ENCODE measurements around the gene DEFB131A.
"Not testable (repeated sequence)": the region's sequence is repeated elsewhere in the genome, so short reads cannot be mapped to it uniquely, and the experiment has no call there.

The DEFB131A gene

GRCh38 chr4:9479466-9479865 lies 35.3 kb downstream of the DEFB131A start:
- H3K4me3 ChIP-seq; H3K27ac ChIP-seq; H3K27me3 ChIP-seq; DNase-seq; H3K36me3 ChIP-seq; H3K4me1 ChIP-seq; H3K9me3 ChIP-seq; intact Hi-C loops (cut with DNase I; ENCODE audit: low total_unique reads): not testable (repeated sequence)

GRCh38 chr4:9480066-9480465 lies 35.9 kb downstream of the DEFB131A start:
- intact Hi-C loops (cut with DNase I; ENCODE audit: low total_unique reads); H3K36me3 ChIP-seq: not testable (repeated sequence)

DNA sequence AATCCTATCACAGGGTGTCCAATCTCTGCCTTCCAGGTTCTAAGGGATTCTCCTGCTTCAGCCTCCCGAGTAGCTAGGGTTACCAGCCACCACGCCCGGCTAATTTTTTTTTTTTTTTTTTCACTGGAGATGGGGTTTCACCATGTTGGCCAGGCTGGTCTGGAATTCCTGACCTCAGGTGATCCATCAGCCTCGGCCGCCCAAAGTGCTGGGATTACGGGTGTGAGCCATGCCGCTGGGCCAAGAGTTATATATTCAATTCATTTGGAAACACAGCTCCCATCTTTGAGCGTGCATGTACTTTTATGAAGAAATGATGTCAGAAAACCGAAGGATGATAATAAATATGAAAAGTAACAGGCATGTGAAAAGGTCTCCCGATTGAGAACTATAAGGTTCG lies 38.7 kb downstream of the DEFB131A start:
- H3K36me3 ChIP-seq; DNase-seq; H3K4me1 ChIP-seq; H3K4me3 ChIP-seq; H3K9me3 ChIP-seq; H3K27ac ChIP-seq; intact Hi-C loops (cut with DNase I; ENCODE audit: low total_unique reads); H3K27me3 ChIP-seq: not testable (repeated sequence)

More at GRCh38 chr4:9480066-9480465, 35.9 kb downstream of the DEFB131A start:
- not testable (repeated sequence) for H3K27me3 ChIP-seq, H3K9me3 ChIP-seq, H3K4me3 ChIP-seq, H3K4me1 ChIP-seq, DNase-seq, H3K27ac ChIP-seq

DNA sequence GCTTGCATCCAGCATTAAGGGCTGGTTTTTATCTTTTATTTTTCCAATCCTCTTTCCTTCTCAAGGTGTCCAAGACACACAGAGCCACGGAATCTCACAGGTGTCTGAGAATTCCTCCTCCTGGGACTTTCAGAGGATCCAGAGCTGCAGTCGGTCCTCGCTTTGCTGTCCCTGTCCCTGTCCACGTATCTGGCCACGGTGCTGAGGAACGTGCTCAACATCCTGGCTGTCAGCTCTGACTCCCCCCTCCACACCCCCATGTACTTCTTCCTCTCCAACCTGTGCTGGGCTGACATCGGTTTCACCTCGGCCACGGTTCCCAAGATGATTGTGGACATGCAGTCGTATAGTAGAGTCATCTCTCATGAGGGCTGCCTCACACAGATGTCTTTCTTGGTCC lies 39.5 kb downstream of the DEFB131A start:
- H3K36me3 ChIP-seq; DNase-seq; H3K9me3 ChIP-seq; intact Hi-C loops (cut with DNase I; ENCODE audit: low total_unique reads); H3K27ac ChIP-seq; H3K4me1 ChIP-seq; H3K4me3 ChIP-seq; H3K27me3 ChIP-seq: not testable (repeated sequence)

- DNase-seq; H3K27me3 ChIP-seq; H3K36me3 ChIP-seq; H3K4me3 ChIP-seq; intact Hi-C loops (cut with DNase I; ENCODE audit: low total_unique reads); H3K27ac ChIP-seq; H3K9me3 ChIP-seq; H3K4me1 ChIP-seq: not testable (repeated sequence)
These were observed 42.7 kb downstream of the DEFB131A start for GRCh38 chr4:9486880-9487279.

DNA sequence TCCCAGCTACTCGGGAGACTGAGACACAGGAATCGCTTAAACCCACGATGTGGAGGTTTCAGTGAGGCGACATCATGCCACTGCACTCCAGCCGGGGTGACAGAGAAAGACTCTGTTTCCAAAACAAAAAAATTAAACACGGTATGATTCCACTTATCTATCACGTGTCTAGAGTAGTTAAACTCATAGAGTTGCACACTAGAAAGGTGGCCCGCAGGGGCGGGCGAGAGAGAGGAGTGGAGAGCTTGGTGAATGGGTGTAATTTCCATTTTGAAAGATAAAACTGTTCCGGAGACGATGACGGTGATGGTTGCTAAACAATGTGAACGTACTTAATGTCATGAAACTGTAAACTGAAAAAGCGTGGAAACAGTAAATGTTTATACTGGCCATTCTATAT lies 44.6 kb downstream of the DEFB131A start:
- intact Hi-C loops (cut with DNase I; ENCODE audit: low total_unique reads); H3K9me3 ChIP-seq; DNase-seq; H3K4me1 ChIP-seq; H3K27me3 ChIP-seq; H3K27ac ChIP-seq; H3K4me3 ChIP-seq; H3K36me3 ChIP-seq: not testable (repeated sequence)

- intact Hi-C loops (cut with DNase I; ENCODE audit: low total_unique reads); H3K27ac ChIP-seq; H3K4me3 ChIP-seq; H3K9me3 ChIP-seq; H3K27me3 ChIP-seq; H3K4me1 ChIP-seq; DNase-seq; H3K36me3 ChIP-seq: not testable (repeated sequence)
These were observed 46.3 kb downstream of the DEFB131A start for GRCh38 chr4:9490496-9490895.

- H3K4me3 ChIP-seq; DNase-seq; H3K9me3 ChIP-seq; H3K27ac ChIP-seq; intact Hi-C loops (cut with DNase I; ENCODE audit: low total_unique reads); H3K4me1 ChIP-seq; H3K27me3 ChIP-seq; H3K36me3 ChIP-seq: not testable (repeated sequence)
These were observed 46.8 kb downstream of the DEFB131A start for GRCh38 chr4:9490986-9491385.

DNA sequence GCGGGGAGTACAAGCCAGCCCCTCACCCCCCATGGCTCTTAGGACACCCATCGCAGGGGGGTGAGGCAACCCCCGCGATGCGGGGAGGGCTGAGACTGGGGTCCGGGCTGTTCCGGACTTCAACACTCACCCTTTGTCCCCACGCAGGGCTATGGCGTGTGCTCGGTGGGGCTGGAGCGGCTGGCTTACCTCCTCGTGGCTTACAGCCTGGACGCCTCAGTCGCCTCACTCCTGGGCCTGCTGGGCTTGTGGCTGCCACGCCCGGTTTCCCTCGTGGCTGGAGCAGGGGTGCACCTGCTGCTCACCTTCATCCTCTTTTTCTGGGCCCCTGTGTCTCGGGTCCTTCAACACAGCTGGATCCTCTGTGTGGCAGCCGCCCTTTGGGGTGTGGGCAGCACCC lies 49.4 kb downstream of the DEFB131A start:
- H3K4me3 ChIP-seq; H3K27ac ChIP-seq; intact Hi-C loops (cut with DNase I; ENCODE audit: low total_unique reads); DNase-seq; H3K36me3 ChIP-seq; H3K4me1 ChIP-seq; H3K9me3 ChIP-seq: not testable (repeated sequence)
- peaks cover 0 to 24% of the 10 kb centered on the region in 2 donors for H3K27me3 ChIP-seq

GRCh38 chr4:9494256-9495035 lies 50.2 kb downstream of the DEFB131A start:
- DNase-seq; intact Hi-C loops (cut with DNase I; ENCODE audit: low total_unique reads); H3K36me3 ChIP-seq; H3K4me3 ChIP-seq; H3K27ac ChIP-seq; H3K9me3 ChIP-seq; H3K4me1 ChIP-seq: not testable (repeated sequence)
- peaks cover 0 to 25% of the 10 kb centered on the region in 2 donors for H3K27me3 ChIP-seq

- TF ChIP-seq CTCF (IDR thresholded peaks at IDR 0.05), result peak; percentile 21 to 31
- peaks cover 0 to 25% of the 10 kb centered on the region in 2 donors for H3K27me3 ChIP-seq
- H3K4me1 ChIP-seq; H3K9me3 ChIP-seq; H3K27ac ChIP-seq; H3K36me3 ChIP-seq; intact Hi-C loops (cut with DNase I; ENCODE audit: low total_unique reads); H3K4me3 ChIP-seq: not testable (repeated sequence)
- DNase-seq, result peak; percentile 62 to 74
These were observed 51.2 kb downstream of the DEFB131A start for GRCh38 chr4:9495443-9495842.

- DNase-seq; H3K27ac ChIP-seq; H3K4me3 ChIP-seq; intact Hi-C loops (cut with DNase I; ENCODE audit: low total_unique reads); H3K36me3 ChIP-seq; H3K4me1 ChIP-seq; H3K9me3 ChIP-seq: not testable (repeated sequence)
- H3K27me3 ChIP-seq, result peaks cover 0 to 22% of the 10 kb centered on the region in 2 donors
These were observed 53.6 kb downstream of the DEFB131A start for GRCh38 chr4:9497575-9498467.

- H3K36me3 ChIP-seq; DNase-seq; H3K27ac ChIP-seq; H3K4me1 ChIP-seq; intact Hi-C loops (cut with DNase I; ENCODE audit: low total_unique reads); H3K9me3 ChIP-seq; H3K4me3 ChIP-seq: not testable (repeated sequence)
- peaks cover 0 to 22% of the 10 kb centered on the region in 2 donors for H3K27me3 ChIP-seq
These were observed 54.3 kb downstream of the DEFB131A start for GRCh38 chr4:9498468-9499040.
